ENCODE results near the gene ITFG2.

DNA sequence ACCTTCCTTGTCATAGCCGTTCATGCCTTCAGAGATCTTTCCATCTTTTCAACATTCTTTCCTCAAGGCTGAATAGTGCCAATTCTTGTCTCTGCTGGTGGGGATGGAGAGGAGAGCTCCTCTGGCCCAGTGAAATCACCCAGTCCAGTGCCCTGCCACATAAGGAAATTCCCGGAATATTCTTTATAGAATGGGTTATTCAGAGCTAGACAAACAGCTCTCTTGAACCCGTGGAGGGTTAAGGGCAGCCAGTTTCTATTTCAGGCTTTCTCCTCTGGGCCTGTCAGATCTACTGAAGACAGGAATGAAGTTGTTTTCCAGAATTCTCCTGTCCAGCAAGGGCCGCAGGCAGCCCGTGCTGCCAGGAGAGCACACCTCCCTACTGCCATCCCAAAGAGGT is 30.5 kb downstream of the ITFG2 start:
- TF ChIP-seq CTCF (conservative IDR thresholded peaks at IDR 0.05; ENCODE audit: low read depth in 2 of 2): no peak
- TF ChIP-seq POLR2AphosphoS5 (IDR thresholded peaks at IDR 0.05; ENCODE audit: low read depth): no peak
- TF ChIP-seq EZH2 (IDR thresholded peaks at IDR 0.05; ENCODE audit: low read depth, unreplicated experiment): no peak
- TF ChIP-seq, protein P1, sequence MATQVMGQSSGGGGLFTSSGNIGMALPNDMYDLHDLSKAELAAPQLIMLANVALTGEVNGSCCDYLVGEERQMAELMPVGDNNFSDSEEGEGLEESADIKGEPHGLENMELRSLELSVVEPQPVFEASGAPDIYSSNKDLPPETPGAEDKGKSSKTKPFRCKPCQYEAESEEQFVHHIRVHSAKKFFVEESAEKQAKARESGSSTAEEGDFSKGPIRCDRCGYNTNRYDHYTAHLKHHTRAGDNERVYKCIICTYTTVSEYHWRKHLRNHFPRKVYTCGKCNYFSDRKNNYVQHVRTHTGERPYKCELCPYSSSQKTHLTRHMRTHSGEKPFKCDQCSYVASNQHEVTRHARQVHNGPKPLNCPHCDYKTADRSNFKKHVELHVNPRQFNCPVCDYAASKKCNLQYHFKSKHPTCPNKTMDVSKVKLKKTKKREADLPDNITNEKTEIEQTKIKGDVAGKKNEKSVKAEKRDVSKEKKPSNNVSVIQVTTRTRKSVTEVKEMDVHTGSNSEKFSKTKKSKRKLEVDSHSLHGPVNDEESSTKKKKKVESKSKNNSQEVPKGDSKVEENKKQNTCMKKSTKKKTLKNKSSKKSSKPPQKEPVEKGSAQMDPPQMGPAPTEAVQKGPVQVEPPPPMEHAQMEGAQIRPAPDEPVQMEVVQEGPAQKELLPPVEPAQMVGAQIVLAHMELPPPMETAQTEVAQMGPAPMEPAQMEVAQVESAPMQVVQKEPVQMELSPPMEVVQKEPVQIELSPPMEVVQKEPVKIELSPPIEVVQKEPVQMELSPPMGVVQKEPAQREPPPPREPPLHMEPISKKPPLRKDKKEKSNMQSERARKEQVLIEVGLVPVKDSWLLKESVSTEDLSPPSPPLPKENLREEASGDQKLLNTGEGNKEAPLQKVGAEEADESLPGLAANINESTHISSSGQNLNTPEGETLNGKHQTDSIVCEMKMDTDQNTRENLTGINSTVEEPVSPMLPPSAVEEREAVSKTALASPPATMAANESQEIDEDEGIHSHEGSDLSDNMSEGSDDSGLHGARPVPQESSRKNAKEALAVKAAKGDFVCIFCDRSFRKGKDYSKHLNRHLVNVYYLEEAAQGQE (IDR thresholded peaks at IDR 0.05; ENCODE audit: unreplicated experiment): no peak
- TF ChIP-seq EZH2phosphoT487 (IDR thresholded peaks at IDR 0.05; ENCODE audit: unreplicated experiment): no peak
- TF ChIP-seq ZNF114 (CRISPR knock-in tag; IDR thresholded peaks at IDR 0.05): no peak
- TF ChIP-seq CREB1 (CRISPR knock-in tag; IDR thresholded peaks at IDR 0.05; ENCODE audit: low read depth): no peak
- no peak for TF ChIP-seq JUNB (IDR thresholded peaks at IDR 0.05; ENCODE audit: unreplicated experiment)
- TF ChIP-seq, protein P2, sequence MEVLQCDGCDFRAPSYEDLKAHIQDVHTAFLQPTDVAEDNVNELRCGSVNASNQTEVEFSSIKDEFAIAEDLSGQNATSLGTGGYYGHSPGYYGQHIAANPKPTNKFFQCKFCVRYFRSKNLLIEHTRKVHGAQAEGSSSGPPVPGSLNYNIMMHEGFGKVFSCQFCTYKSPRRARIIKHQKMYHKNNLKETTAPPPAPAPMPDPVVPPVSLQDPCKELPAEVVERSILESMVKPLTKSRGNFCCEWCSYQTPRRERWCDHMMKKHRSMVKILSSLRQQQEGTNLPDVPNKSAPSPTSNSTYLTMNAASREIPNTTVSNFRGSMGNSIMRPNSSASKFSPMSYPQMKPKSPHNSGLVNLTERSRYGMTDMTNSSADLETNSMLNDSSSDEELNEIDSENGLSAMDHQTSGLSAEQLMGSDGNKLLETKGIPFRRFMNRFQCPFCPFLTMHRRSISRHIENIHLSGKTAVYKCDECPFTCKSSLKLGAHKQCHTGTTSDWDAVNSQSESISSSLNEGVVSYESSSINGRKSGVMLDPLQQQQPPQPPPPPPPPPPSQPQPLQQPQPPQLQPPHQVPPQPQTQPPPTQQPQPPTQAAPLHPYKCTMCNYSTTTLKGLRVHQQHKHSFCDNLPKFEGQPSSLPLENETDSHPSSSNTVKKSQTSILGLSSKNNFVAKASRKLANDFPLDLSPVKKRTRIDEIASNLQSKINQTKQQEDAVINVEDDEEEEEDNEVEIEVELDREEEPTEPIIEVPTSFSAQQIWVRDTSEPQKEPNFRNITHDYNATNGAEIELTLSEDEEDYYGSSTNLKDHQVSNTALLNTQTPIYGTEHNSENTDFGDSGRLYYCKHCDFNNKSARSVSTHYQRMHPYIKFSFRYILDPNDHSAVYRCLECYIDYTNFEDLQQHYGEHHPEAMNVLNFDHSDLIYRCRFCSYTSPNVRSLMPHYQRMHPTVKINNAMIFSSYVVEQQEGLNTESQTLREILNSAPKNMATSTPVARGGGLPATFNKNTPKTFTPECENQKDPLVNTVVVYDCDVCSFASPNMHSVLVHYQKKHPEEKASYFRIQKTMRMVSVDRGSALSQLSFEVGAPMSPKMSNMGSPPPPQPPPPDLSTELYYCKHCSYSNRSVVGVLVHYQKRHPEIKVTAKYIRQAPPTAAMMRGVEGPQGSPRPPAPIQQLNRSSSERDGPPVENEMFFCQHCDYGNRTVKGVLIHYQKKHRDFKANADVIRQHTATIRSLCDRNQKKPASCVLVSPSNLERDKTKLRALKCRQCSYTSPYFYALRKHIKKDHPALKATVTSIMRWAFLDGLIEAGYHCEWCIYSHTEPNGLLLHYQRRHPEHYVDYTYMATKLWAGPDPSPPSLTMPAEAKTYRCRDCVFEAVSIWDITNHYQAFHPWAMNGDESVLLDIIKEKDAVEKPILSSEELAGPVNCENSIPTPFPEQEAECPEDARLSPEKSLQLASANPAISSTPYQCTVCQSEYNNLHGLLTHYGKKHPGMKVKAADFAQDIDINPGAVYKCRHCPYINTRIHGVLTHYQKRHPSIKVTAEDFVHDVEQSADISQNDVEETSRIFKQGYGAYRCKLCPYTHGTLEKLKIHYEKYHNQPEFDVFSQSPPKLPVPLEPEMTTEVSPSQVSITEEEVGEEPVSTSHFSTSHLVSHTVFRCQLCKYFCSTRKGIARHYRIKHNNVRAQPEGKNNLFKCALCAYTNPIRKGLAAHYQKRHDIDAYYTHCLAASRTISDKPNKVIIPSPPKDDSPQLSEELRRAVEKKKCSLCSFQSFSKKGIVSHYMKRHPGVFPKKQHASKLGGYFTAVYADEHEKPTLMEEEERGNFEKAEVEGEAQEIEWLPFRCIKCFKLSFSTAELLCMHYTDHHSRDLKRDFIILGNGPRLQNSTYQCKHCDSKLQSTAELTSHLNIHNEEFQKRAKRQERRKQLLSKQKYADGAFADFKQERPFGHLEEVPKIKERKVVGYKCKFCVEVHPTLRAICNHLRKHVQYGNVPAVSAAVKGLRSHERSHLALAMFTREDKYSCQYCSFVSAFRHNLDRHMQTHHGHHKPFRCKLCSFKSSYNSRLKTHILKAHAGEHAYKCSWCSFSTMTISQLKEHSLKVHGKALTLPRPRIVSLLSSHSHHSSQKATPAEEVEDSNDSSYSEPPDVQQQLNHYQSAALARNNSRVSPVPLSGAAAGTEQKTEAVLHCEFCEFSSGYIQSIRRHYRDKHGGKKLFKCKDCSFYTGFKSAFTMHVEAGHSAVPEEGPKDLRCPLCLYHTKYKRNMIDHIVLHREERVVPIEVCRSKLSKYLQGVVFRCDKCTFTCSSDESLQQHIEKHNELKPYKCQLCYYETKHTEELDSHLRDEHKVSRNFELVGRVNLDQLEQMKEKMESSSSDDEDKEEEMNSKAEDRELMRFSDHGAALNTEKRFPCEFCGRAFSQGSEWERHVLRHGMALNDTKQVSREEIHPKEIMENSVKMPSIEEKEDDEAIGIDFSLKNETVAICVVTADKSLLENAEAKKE (CRISPR knock-in tag; IDR thresholded peaks at IDR 0.05): no peak
- TF ChIP-seq NANOG (IDR thresholded peaks at IDR 0.05; ENCODE audit: borderline replicate concordance): no peak
- TF ChIP-seq ZNF331 (CRISPR knock-in tag; IDR thresholded peaks at IDR 0.05; ENCODE audit: low read depth): no peak
- no peak for TF ChIP-seq STAT1 (IDR thresholded peaks at IDR 0.05; ENCODE audit: unreplicated experiment)

Measured in GM23338 (cell line).